ENCODE measurements around the gene EPS8L3.
"Not testable (repeated sequence)": the region's sequence is repeated elsewhere in the genome, so short reads cannot be mapped to it uniquely, and the experiment has no call there.

EPS8L3 gene

GRCh38 chr1:109716570-109717090 is 47.1 kb downstream of the EPS8L3 start:
- peaks cover 14% of the 10 kb centered on the region for H3K27me3 ChIP-seq
- H3K27ac ChIP-seq = no peak overlapping the region
- TF ChIP-seq, protein P1, sequence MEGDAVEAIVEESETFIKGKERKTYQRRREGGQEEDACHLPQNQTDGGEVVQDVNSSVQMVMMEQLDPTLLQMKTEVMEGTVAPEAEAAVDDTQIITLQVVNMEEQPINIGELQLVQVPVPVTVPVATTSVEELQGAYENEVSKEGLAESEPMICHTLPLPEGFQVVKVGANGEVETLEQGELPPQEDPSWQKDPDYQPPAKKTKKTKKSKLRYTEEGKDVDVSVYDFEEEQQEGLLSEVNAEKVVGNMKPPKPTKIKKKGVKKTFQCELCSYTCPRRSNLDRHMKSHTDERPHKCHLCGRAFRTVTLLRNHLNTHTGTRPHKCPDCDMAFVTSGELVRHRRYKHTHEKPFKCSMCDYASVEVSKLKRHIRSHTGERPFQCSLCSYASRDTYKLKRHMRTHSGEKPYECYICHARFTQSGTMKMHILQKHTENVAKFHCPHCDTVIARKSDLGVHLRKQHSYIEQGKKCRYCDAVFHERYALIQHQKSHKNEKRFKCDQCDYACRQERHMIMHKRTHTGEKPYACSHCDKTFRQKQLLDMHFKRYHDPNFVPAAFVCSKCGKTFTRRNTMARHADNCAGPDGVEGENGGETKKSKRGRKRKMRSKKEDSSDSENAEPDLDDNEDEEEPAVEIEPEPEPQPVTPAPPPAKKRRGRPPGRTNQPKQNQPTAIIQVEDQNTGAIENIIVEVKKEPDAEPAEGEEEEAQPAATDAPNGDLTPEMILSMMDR (IDR thresholded peaks at IDR 0.05) = no peak
- H3K4me3 ChIP-seq (ENCODE audit: low read depth in 1 of 2, low read length in 1 of 2) = no peak overlapping the region
- H3K36me3 ChIP-seq = no peaks in the 10 kb centered on the region
- H3K4me1 ChIP-seq (ENCODE audit: control insufficient read depth in 1 of 2, insufficient read depth in 1 of 2, low read depth in 1 of 2, low read length in 1 of 2) = no peaks in the 10 kb centered on the region
- no peaks in the 10 kb centered on the region for H3K9me3 ChIP-seq

DNA sequence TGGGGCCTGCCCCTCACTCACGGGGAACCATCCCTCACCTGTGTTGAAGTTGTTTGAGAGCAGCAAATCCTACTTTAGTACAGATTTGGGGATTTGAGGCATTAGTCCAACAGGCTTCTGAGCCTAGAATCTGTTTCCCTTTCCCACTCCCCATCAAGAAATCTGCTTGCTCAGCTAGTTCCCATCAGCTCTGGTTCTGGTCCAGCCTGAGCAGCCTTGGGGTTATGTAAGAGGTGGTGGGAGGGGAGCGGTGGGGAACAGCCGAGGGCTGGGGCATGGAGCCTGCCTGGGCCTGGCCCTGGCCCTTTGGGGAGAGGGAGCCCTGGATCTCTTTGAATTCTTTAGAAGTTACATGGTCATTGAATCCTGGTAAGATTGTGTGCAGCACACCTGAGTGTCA is 47.6 kb downstream of the EPS8L3 start:
- Histone ChIP-seq H3K27ac (no peak overlapping the region), H3K27me3 (peaks cover 14% of the 10 kb centered on the region)
- TF ChIP-seq, protein P1 (IDR thresholded peaks at IDR 0.05) = no peak

GRCh38 chr1:109714661-109715372 is 48.9 kb downstream of the EPS8L3 start:
- no peaks in the 10 kb centered on the region for H3K4me1 ChIP-seq (ENCODE audit: control insufficient read depth in 1 of 2, insufficient read depth in 1 of 2, low read depth in 1 of 2, low read length in 1 of 2)
- H3K36me3 ChIP-seq = no peaks in the 10 kb centered on the region
- H3K9me3 ChIP-seq = no peaks in the 10 kb centered on the region
- no peak overlapping the region for H3K4me3 ChIP-seq (ENCODE audit: low read depth in 1 of 2, low read length in 1 of 2)
- TF ChIP-seq, protein P1 (IDR thresholded peaks at IDR 0.05) = no peak
- peaks cover 14% of the 10 kb centered on the region for H3K27me3 ChIP-seq
- H3K27ac ChIP-seq = no peak overlapping the region

More for the DNA sequence above, 47.6 kb downstream of the EPS8L3 start:
- Histone ChIP-seq H3K4me1 (ENCODE audit: control insufficient read depth in 1 of 2, insufficient read depth in 1 of 2, low read depth in 1 of 2, low read length in 1 of 2) (no peaks in the 10 kb centered on the region), H3K9me3 (no peaks in the 10 kb centered on the region), H3K36me3 (no peaks in the 10 kb centered on the region), H3K4me3 (ENCODE audit: low read depth in 1 of 2, low read length in 1 of 2) (no peak overlapping the region)

GRCh38 chr1:109713636-109714035 is 50.1 kb downstream of the EPS8L3 start:
- no peaks in the 10 kb centered on the region for H3K4me1 ChIP-seq (ENCODE audit: control insufficient read depth in 1 of 2, insufficient read depth in 1 of 2, low read depth in 1 of 2, low read length in 1 of 2)
- H3K9me3 ChIP-seq = peaks cover 4% of the 10 kb centered on the region
- H3K36me3 ChIP-seq = no peaks in the 10 kb centered on the region
- peaks cover 14% of the 10 kb centered on the region for H3K27me3 ChIP-seq
- no peak overlapping the region for H3K27ac ChIP-seq
- TF ChIP-seq, protein P1 (IDR thresholded peaks at IDR 0.05) = no peak
- no peak overlapping the region for H3K4me3 ChIP-seq (ENCODE audit: low read depth in 1 of 2, low read length in 1 of 2)

DNA sequence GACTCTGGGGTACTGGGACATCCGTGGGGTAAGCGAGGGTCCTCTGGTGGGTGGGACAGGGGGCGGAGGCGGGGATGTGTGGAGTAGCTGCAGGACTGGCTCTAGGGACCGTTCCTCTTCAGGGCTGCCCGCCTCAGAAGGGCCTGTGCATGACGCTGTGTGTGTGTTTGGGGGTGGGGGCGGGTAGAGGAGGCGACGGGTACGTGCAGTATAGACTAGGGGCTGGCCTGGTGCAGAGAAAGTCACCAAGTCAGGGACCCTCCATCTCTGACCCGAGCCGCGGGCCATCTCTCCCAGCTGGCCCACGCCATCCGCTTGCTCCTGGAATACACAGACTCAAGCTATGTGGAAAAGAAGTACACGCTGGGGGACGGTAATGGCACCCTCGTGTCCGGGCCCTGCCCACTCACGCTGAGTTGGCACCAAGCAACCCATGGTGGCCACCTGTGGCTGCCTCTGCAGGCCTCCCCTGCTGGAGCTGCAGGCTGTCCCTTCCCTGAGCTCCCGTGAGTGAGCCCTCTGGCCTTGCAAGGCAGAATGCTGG is 51.3 kb downstream of the EPS8L3 start:
- H3K9me3 ChIP-seq = peaks cover 13% of the 10 kb centered on the region
- H3K27me3 ChIP-seq = peaks cover 14% of the 10 kb centered on the region
- H3K36me3 ChIP-seq = no peaks in the 10 kb centered on the region
- TF ChIP-seq, protein P1 (IDR thresholded peaks at IDR 0.05) = no peak
- H3K4me1 ChIP-seq (ENCODE audit: control insufficient read depth in 1 of 2, insufficient read depth in 1 of 2, low read depth in 1 of 2, low read length in 1 of 2) = no peaks in the 10 kb centered on the region
- no peak overlapping the region for H3K4me3 ChIP-seq (ENCODE audit: low read depth in 1 of 2, low read length in 1 of 2)
- no peak overlapping the region for H3K27ac ChIP-seq

DNA sequence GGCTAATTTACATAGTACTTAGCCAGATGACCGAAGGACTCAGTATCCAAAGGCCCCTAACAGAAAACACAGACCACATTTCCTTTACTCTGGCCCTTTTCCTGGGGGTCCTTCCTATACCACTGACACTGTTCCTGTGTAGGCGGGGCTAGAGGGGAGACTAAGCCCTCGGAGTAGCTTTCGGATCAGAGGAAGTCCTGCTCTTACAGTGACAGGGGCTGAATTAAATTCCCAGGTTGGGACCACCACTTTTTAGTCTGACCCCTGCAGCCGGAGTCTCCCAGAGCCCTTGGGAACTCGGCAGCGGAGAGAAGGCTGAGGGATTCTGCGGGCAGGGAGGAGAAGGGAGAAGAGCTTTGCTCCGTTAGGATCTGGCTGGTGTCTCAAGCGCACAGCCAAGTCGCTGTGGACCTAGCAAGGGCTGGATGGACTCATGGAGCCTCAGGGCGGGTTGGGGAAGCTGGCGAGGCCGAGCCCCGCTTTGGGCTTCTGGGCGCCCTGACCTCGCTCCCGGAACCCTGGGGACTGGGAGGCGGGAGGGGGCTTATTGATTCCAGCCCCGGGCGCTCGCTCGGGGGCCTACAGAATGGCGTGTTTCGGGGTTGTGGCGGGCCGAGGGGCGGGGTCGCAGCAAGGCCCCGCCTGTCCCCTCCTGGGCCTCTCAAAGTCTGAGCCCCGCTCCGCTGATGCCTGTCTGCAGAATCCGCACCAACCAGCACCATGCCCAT is 52.0 kb downstream of the EPS8L3 start, which contains the start of gene GSTM5:
TSS of gene GSTM5 (plus strand) at position 659 of the 728 bp plus-strand sequence. CDS start at position 721, 62 bp downstream.
- H3K4me1 ChIP-seq (ENCODE audit: control insufficient read depth in 1 of 2, insufficient read depth in 1 of 2, low read depth in 1 of 2, low read length in 1 of 2); H3K4me3 ChIP-seq (ENCODE audit: low read depth in 1 of 2, low read length in 1 of 2); H3K27ac ChIP-seq; H3K36me3 ChIP-seq: not testable (repeated sequence)
- H3K27me3 ChIP-seq = peaks cover 14% of the 10 kb centered on the region
- H3K9me3 ChIP-seq = peaks cover 13% of the 10 kb centered on the region

DNA sequence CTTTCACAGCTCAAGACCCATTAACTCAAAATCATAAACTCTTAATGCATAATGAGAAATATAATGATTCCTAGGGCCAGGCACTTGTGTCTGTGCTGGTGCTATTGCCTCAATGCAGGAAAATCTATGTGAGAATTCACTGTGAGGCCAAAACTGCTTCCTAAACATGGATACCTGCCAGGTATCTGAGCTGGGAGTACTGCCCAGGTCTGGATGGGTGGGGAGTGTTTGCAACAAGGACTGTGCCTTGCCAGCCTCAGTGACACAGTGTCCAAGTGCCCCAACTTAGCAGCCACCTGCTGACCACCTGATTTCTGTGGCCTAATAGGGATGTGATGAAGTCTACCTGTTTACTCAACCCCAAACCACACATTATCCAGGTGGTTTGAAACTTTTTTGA is 53.9 kb downstream of the EPS8L3 start:
- peaks cover 13% of the 10 kb centered on the region for H3K9me3 ChIP-seq
- H3K27ac ChIP-seq; H3K4me1 ChIP-seq (ENCODE audit: control insufficient read depth in 1 of 2, insufficient read depth in 1 of 2, low read depth in 1 of 2, low read length in 1 of 2); H3K4me3 ChIP-seq (ENCODE audit: low read depth in 1 of 2, low read length in 1 of 2); H3K36me3 ChIP-seq: not testable (repeated sequence)
- H3K27me3 ChIP-seq = peaks cover 14% of the 10 kb centered on the region

DNA sequence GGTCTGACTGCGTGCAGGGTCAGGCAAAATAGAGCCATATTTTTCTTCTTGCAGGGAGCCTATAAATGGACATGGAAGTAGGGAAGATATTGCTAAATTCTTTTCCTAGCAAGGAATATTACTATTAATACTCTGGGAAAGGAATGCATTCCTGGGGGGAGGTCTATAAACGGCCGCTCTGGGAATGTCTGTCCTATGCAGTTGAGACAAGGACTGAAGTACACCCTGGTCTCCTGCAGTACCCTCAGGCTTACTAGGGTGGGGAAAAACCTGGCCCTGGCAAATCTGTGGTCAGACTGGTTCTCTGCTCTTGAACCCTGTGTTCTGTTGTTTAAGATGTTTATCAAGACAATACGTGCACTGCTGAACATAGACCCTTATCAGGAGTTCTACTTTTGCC is 54.8 kb downstream of the EPS8L3 start:
- not testable (repeated sequence) for H3K27ac ChIP-seq; H3K36me3 ChIP-seq; H3K4me1 ChIP-seq (ENCODE audit: control insufficient read depth in 1 of 2, insufficient read depth in 1 of 2, low read depth in 1 of 2, low read length in 1 of 2); H3K4me3 ChIP-seq (ENCODE audit: low read depth in 1 of 2, low read length in 1 of 2)
- Histone ChIP-seq H3K9me3 (peaks cover 13% of the 10 kb centered on the region), H3K27me3 (peaks cover 14% of the 10 kb centered on the region)
